Nasal cavity respiratory epithelium epithelial cell of viscerocranial mucosa (primary cell): ENCODE measurements around the gene ARHGEF4. TPM values are rescaled to one million over a fixed set of nuclear protein-coding genes. Genes with fewer than 3 reads are reported as not detected.

ENCODE experiments used
- total RNA-seq: library from RNA; depleted of rRNA; stranded (reverse); fragments of >200 nt; gene quantifications from 2 replicates; pipeline ENCODE4 v1.2.3, GENCODE V29; 2014

ARHGEF4 gene
- 81.3 and 81.4 TPM in 2 replicates for total RNA-seq

GRCh38 chr2:130836501-130837174 is at the start of gene ARHGEF4:
Gene ARHGEF4, plus strand, starts transcription at chr2:130836914. Its CDS starts 40 bp downstream, at chr2:130836954.

GRCh38 chr2:131093006-131093695 is 256.4 kb downstream of the ARHGEF4 start, which contains the start of gene FAM168B:
Gene FAM168B, minus strand, starts transcription at chr2:131093460. Its CDS starts 10,814 bp downstream, at chr2:131082646.

Other genes with a start within 250 kb of the ARHGEF4 start
- gene CFC1, start 237.3 kb upstream of the ARHGEF4 start, total RNA-seq, result not detected in 2 replicates
- not detected in 2 replicates for gene POTEJ, start 225.5 kb upstream of the ARHGEF4 start, total RNA-seq
- not detected in 2 replicates for gene GPR148, start 107.8 kb upstream of the ARHGEF4 start, total RNA-seq
- not detected in 2 replicates for gene AMER3, start 81.4 kb upstream of the ARHGEF4 start, total RNA-seq